SH-SY5Y (cell line): ENCODE results near the gene FANCE.

Experiments used
- GATA2 ChIP-seq: IDR thresholded peaks from 2 replicates; pipeline ENCODE4 v1.6.1; 2011; ENCODE audit warnings: mild to moderate bottlenecking, low read depth, low read length
- GATA3 ChIP-seq: IDR thresholded peaks from 2 replicates; pipeline ENCODE4 v1.6.1; 2011; ENCODE audit warnings: low read depth, mild to moderate bottlenecking, low read length, moderate library complexity

The FANCE gene

DNA sequence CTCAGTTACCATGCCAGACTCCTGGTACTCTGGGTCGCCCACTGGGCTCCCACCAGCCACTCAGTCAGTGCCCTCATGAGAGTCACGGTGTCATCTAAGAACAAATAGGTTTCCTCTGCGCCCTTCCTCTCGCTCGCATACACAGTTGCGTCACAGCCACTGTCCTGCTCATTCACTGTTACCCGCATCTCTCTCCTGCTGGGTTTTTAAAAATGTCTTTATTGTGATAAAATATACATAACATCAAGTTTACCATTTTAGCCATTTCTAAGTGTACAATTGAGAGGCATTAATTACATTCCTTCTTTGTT is 40.8 kb downstream of the FANCE start:
- TF ChIP-seq GATA2 (no peak), GATA3 (no peak)

DNA sequence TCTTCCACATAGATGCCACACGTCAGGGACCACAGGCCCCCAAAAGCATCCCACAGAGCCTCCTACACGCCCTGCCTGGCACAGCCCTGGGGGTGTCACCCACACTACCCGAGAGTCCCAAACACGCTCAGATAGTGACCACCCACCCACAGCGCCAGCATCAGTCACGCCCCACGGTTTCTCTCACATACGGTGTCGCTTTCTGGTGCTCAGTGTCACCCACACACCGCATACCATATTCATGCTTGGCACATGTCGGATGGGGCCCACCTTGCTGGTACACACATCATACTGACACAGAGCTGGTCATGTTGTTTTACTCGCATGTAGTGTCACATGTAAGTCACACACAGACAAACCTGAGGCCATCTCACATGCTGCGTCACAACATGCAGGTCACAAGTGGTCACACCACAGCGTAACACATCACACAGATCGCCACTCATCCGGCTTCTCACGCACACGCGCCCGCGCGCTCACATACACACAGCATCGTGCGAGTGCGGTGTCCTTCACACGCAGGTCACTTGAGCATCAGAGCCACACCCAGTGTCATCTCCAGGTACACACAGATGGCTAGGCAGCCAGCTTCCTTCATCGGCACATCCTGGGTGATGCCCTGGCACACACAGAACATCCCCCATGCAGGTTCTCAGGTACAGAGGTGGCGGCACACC is 41.3 kb downstream of the FANCE start:
- TF ChIP-seq GATA3: no peak
- TF ChIP-seq GATA2: no peak

DNA sequence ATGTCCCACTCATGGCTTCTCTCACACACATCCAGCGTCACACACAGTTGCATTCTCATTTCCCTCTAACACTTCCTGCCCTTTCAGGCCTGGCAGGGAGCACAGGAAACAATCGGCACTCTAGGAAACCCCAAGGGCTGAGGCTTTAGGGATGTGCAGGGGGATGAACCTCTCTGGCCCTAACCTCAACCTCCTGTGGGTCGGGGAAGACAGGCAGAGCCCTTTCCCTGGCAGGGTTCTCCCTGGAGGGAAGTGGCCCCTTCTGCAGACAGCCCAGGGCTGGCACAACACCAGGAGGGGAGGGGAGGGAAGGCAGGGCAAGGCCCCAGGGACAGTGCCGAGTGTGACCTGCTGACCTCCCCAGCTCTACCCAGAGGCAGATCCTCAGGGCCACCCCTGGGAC is 42.0 kb downstream of the FANCE start:
- TF ChIP-seq GATA3 (no peak), GATA2 (no peak)

DNA sequence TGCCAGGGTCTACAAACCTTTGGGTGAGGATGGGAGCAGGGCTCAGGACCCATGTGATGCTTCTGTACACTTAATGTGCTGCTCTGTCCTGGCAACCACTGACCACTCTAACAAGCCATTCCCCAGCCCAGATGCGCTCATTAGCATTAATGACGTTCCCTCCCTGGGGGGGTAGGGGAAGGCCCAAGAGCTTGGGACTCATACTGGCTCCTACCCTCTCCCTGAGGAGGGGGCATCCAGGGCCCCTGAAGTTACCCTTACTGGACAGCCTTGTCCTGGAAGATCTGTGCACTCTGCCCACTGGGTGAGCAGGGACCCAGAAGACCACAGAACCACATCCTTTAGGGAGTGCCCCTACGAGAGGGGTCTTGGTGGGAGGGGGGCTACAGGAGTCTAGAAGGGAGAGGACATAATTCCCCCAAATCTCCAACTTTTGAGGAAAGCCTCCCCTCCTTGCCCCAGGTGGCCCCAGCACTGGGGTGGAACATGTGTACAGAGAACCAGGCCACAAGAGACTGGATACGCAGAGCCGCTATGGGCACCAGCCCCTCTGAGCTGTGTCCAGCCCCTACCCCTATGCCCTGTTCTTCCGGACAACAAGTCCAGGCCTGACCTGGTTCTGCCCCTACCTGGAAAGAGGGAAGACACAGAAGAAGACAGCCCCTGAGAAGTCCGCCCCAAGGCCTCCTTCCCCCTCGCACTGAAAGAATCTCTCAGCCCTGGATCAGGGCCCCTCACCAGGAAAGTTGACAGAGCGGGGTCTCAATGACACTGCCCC is 43.3 kb downstream of the FANCE start:
- no peak for TF ChIP-seq GATA3
- TF ChIP-seq GATA2: no peak

DNA sequence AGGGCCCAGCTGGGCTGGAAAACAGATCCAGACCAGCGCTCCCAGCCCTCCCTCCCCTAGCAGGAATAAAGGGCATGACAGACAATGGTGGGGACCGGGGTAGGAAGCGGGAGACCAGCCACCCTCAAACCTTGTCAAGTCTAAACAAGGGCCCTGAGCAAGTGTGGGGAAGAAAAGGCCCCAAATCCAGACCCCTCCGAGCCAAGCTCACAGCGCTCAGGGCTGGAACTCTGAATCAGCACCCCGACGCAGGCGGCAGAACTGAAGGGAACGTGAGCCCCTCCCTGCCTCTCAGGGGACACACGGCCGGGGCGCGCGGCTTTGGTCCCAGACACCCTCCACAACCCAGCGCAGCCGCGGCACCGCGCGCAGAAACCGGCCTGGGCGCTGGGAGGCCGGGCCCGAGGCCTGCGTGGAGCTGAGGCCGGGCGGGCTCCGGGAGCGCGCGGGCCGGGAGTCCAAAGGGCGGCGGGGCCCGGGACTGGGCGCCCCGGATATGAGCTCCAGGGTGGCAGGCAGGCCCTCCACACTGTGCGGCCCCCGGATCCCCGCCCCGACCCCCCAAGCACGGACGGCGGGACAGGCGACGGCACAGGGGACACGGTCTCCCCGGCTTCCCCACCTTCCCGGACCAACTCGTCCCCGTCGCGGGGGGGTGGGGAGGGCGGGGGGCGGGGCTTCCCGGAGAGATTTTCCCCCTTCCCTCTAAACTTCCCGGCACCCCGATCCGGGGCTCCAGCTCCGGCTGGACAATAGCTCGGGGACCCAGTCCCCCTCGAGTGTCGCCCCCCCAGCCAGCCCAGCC is 44.1 kb downstream of the FANCE start:
- TF ChIP-seq GATA3 (no peak), GATA2 (no peak)

DNA sequence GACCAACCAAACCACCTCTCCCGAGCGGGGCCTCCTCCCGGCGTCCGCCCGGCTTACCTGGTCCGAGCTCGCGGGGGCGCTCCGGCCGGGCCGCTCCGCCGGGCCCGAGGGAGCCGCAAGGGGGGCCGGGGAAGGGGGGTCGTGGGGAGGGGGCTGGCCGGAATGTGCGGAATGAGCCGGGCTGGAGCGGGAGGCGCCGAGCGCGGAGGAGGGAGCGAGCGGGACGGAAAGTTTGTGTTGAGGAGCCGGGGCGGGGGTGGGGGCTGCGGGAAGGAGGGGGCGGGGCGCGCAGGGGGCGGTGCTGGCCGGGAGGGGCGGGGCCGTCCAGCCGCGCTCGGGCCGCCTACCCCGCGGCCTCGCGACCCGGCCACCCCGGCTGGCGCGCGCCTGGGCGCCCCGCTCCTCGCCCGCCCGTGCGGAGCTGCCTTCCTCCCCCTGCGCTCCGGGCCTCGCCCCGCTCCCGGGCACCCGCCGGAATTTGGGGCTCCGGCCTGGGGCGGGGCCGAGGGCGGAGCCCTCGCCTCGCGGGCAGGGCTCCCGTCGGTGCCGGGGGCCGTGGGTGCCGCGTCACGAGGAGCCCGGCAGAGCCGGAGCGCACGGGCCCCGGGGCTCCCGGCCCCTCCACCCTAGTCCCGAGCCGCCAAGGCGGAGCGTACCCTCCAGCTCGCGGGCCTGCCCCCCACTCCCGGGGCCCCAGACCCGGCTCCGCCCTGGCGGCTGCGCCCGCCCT is 44.9 kb downstream of the FANCE start, which contains the start of gene TEAD3:
TEAD3 (minus strand) TSS at position 239 of the 730 bp plus-strand sequence.
- TF ChIP-seq GATA2 (no peak), GATA3 (no peak)

DNA sequence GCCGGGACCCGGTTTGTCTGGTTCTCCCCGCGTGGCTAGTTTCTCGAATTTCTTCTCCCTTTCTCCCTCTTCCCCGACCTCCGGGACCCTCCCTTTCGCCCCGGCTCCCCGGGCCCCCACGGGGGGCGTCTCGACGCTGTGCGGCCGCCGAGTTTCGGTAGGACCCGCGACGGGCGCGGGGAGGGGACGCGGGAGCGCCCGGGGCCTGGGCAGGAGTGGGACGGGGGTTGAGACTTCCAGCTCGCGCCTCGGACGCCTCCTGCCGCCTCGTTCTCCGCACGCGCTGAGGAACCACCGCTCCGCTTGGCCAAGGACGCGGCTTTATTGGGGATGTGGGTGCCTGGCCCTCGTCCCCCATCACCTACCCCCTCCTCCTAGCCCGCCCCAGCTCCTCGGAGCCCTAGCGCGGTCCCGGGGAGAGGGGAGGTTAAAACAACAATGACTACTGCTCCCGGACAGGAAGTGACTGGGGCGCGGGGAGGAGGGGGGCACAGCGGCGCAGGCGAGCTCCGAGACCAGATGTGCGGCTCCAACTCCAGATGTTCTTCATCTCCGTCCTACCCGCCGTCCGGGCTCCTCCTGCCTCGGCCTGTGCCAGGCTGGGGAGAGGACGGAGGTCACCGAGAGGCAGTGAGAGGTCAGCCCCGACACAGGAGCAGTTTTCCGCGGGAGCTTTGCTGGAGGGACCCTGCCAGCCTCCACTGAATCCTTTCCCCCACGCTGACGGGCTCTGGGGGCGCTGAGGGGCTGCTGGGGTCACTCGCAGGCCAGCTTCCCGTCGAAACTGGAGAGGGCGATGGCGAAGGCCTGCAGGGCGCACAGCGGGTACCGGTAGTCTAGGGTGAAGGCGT is 45.7 kb downstream of the FANCE start:
- TF ChIP-seq GATA2: no peak
- no peak for TF ChIP-seq GATA3

DNA sequence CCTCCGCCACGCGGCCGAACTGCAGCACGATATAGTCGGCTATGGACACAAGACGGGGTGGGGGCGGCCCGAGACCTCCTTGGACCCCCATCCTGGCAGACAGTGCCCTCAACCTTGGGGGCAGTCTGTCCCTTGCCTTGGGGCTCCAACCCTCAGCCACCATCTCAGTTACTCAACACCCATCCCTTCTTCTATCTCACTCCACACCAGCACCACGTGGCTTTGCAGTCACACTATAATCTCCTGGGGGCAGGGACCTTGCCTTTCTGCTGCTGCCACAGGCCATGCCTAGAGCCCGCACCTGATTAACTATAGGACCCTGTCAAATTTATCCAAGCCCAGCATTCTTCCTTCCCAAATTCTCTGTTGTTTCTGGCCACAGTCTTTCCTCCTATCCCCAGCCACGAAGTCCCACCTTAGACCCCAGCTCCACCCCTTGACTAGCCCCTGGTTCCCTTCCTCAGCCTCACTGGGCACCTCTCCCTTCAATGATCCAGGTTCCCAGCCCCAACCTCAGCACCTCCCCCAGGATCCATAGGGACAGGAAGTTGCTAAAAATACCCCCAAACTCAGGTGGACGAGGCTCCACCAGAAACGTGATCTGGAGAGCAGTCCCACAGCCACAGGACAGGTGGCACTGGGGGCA is 46.4 kb downstream of the FANCE start:
- TF ChIP-seq GATA3 (no peak), GATA2 (no peak)

DNA sequence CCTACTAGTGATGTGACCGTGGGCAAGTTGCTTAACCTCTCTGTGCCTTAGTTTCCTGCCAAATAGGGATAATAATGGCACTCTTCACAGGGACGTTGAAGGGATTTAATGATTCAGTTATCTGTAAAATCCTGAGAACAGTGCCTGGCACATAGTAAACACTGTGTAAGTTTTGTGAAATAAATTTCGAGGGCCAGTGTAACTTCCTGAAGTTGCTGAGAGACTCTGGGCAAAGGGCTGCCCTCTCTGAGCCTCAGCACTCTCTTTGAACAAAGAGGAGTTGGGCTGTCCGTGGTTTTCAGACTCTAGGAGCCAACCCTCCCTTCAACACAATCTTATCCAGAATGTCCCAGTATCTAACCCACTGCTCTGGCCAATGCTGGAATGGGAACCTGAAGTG is 47.2 kb downstream of the FANCE start:
- TF ChIP-seq GATA2: no peak
- TF ChIP-seq GATA3: no peak

DNA sequence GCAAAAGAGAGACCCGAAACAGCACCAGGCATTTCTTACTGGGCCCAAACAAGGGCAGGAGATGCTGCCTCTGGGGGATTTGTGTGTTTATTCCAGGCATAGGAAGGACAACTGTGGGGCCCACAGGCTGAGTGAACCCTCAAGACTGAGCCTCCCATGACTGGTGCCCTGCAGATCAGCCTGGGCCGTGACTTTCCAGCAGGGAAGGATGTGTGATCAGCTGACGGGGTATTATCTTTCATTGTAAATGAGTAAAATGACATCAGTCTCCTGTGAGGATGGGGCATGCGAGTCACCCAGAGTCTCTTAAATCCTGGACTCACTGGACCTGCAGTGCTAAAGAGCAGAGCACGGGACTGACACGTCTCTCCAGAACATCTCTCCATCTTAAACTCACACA is 48.6 kb downstream of the FANCE start:
- TF ChIP-seq GATA2 (no peak), GATA3 (no peak)

DNA sequence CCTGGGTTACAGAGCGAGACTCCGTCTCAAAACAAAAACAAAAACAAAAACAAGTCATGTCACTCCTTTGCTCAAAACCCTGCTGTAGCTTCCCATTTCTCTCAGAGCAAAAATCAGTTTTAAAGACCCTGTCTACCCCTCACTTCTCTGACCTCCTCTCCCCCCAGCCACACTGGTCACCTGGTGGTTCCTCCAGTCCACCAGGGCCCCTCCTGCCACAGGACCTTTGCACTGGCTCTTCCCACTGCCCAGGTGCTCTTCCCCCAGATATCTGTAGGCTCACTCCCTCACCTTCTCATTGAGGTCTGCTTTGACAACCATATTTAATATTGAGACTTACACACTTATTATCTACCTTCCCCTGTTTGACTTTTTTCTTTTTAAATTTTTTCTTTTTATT is 49.6 kb downstream of the FANCE start:
- TF ChIP-seq GATA2 (no peak), GATA3 (no peak)

DNA sequence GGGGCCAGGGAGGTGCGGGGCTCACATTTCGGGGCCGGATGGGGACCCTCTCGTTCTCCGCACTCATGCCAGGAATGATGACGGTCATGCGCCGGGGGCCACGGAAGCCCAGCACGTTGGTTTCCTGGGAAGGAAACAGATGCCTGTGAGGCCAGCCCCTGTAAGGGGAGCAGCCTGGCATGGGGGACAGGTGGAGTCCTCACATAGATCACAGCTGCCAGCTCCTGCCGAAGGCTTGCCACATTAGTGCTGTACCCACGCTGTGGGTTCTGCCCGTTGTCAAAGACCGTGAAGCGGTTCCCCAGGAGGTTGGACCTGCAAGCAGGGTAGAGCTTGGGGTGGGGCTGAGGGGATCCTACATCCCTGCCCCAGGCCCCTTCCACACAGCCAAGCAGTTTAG is 51.4 kb downstream of the FANCE start:
- TF ChIP-seq GATA2: no peak
- TF ChIP-seq GATA3: no peak

DNA sequence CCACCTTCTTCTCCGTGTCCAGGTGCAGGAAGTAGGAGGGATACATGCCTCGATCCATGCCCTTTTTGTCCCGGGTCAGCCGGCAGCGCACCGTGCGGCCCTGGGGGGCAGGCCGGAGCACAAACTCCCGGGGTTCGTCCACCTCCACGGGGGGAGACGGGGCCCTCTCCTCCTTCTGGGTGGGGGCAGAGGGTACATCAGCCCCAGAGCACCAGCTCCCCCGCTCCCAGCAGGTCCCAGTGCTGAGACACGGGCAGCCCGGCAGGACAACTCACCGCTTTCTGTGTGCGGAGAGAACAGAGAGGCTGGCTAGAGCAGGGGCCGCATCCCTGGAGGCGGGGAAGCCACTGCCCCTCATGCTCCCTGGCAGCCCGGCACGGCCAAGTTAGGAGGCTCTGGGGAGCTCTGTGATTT is 53.9 kb downstream of the FANCE start:
- TF ChIP-seq GATA3 (no peak), GATA2 (no peak)
